GM12875 (cell line): ENCODE data around the gene KCTD1.

Experiments used
- H3K4me3 ChIP-seq: one replicate; pipeline ENCODE4 v1.5.1; 2011; ENCODE audit warnings: low read depth, low read length, control low read depth
- TF ChIP-seq, protein P1 (sequence below): IDR thresholded peaks from 2 replicates; pipeline ENCODE4 v1.5.1; 2011; ENCODE audit warnings: low read depth, mild to moderate bottlenecking, control low read depth, inconsistent platforms, low read length, moderate library complexity, borderline replicate concordance; ENCODE audit not compliant: insufficient read depth

The KCTD1 gene

DNA sequence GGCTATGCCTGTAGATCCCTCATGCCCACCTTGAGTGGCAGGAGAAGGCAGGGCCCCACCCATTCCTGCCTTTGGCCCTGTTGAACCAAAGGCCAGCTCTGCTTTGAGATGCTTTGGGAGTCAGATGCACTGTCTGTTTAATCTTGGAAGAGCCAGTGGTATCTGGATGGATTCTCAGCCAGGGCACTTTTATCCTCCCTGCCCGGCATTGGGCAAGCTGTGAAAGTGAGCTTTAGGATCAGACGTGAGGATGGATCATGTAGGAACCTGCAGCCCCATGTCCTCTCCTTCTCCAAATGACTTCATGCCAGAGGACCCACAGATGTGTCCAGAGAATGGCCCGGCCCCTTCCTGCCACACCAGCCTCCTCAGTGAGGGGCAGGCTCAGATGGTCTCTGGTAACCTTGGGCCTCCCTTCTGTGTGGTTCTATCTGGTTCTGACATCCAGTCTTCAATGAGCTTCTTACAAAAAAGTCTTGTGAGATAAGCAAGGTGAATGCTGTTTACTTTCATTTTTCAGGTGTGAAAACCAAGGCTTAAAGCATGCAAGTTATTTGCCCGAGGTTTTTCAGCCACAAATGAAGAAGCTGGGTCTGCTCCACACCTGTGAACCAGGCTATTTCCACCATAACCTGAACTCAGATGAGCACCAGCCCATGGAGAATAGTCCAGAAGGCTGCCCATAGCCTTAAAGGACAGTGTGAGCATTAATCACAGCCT, 123.8 kb downstream of the KCTD1 start:
- no peak overlapping the region for H3K4me3 ChIP-seq
- TF ChIP-seq, protein P1, sequence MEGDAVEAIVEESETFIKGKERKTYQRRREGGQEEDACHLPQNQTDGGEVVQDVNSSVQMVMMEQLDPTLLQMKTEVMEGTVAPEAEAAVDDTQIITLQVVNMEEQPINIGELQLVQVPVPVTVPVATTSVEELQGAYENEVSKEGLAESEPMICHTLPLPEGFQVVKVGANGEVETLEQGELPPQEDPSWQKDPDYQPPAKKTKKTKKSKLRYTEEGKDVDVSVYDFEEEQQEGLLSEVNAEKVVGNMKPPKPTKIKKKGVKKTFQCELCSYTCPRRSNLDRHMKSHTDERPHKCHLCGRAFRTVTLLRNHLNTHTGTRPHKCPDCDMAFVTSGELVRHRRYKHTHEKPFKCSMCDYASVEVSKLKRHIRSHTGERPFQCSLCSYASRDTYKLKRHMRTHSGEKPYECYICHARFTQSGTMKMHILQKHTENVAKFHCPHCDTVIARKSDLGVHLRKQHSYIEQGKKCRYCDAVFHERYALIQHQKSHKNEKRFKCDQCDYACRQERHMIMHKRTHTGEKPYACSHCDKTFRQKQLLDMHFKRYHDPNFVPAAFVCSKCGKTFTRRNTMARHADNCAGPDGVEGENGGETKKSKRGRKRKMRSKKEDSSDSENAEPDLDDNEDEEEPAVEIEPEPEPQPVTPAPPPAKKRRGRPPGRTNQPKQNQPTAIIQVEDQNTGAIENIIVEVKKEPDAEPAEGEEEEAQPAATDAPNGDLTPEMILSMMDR: no peak

DNA sequence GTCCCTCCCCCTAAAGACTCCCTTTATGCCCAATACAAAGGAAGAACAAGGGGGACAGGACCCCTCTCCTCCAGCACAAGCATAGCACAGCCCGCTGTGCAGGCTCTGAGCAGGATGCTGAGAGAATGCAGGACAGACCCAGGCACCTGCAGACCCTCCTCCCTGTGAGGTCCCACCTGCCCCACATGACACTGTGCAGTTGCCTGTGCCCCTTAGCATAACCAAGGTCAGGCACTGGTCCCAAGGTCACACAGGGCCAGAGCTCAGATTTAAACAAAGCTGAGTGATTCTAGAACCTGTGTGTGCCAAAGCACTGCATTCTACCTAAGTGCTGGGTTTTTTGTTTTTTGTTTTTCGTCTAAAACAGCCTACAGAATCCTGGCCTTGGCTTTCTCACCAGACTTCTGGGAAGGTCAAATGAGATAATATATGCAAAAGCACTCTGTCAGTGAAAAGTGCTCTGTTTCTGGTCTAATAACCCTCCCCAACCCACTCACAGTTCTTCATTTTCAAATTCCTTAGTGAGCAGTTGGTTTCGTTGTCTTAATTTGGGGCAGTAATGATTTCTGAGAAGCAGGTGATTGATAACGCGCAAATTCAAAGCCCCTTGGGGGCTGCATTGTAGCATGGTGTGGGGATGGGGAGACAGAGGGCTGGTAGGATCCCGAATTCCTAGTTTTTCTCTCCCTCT, 125.7 kb downstream of the KCTD1 start:
- H3K4me3 ChIP-seq: no peak overlapping the region
- TF ChIP-seq, protein P1: no peak

DNA sequence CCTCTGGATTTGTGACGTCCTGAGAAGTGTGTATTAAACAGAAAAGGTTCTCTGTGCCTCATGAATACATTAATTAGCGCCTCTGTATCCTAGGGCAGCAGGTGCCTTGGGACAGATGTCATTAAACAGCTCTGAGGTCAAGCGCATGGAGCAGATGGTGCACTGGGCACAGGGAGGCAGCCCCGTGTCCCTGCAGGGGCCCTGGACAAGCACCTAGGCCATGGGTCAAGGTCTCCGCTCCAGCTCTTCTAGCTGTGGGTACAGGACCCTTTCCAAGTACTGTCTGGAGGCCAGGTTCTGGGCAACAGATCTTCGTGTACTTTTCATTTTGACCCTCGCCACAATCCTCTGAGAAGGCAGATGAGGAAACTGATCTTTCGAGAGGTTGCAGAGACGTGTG, 126.4 kb downstream of the KCTD1 start:
- H3K4me3 ChIP-seq: no peak overlapping the region
- TF ChIP-seq, protein P1: no peak

DNA sequence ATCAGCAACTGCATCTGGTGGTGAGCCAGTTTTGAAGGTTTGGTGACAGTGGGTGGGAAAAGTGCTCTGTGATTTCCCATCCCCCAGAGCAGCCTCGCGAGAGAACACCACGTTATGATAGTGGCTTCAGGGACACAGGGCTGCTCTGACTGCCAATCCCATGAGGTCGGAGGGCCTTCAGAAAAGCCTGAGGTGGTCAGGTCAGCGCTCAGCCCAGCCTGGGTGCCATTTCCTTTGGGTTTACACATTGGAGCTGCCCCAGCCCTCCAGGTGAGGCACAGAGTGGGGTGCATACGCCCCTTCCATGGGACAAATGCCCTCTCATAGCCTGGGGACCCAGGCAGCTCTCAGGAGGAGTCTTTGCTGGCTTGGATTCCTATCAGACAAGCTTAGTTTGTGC, 126.8 kb downstream of the KCTD1 start:
- TF ChIP-seq, protein P1: no peak
- H3K4me3 ChIP-seq: no peak overlapping the region

DNA sequence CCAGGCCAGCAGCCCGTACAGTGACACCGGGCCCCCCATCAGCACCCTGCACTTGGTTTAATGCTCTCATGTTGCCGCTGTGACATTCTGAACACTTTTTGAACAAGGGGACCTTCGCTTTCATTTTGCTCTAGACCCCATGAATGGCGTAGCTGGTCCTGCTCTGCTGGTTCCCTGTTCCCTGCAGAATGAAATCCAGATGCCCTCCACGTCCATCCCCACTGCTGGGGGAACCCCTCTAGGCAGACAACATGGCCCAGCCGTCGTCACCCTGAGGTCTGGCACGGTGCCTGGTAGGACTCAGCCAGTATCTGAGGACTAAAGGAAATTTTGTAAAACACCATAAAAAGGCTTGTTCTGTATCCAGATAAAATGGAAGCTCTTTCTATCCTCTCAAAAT, 128.6 kb downstream of the KCTD1 start:
- H3K4me3 ChIP-seq: no peak overlapping the region
- TF ChIP-seq, protein P1: no peak

DNA sequence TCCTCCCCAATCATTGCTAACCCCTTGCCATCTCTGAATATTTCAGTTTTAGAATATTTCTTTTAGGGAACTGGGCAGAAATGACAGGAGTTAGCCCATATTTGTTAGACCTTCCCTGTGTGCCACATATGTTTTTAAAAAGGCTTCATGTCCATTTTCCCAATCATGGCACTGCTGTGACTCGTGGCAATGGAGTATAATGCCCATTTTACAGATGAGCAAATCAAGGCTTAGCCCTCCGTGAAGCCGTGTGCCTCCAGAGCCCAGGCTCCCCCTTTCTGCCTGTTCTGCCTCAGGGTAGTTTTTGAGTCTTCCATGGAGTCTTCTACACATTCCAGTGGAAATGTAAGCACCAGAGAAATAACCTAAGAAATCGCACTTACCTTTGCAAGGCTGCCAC, 130.1 kb downstream of the KCTD1 start:
- TF ChIP-seq, protein P1: no peak
- H3K4me3 ChIP-seq: no peak overlapping the region

DNA sequence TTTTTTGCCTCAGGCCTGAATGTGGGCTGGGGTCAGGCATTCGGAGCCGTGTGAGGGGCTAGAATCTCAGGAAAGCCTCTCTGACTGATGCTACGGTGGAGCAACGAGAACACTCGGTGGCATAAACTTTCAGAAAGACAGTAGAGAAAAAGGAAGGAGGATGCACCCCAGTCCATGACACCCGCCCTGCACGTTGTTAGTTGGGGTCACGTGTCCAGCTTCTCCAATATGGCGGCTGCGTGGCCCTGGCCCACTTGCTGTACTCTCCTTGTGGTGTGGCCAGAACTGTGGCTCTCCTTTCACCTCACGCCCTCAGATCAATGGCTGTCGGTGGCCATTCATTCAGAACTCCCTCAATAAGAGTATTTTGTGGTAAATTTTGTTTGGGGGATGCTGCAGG, 131.2 kb downstream of the KCTD1 start:
- TF ChIP-seq, protein P1: no peak
- no peak overlapping the region for H3K4me3 ChIP-seq
